NCI-H526 (cell line): ENCODE data around the gene TFF2.

Experiments used
- DNase-seq, 2 experiments: peaks; one replicate each; lab custom pipeline; 2025; lab: John Stamatoyannopoulos, UW

TFF2 gene

GRCh38 chr21:42305707-42306147 lies 45.1 kb downstream of the TFF2 start:
- DNase-seq, result no peak

GRCh38 chr21:42304556-42305454 lies 46.0 kb downstream of the TFF2 start:
- DNase-seq, result no peak

- no peak for DNase-seq
Observed at GRCh38 chr21:42303443-42303842, 47.4 kb downstream of the TFF2 start.

- DNase-seq, result no peak
Observed at GRCh38 chr21:42302794-42303193, 48.0 kb downstream of the TFF2 start.

- peak in 1 of 2 experiments; percentile 38 for DNase-seq
Observed at GRCh38 chr21:42302076-42302650, 48.6 kb downstream of the TFF2 start.

- no peak for DNase-seq
Observed at GRCh38 chr21:42301371-42302075, 49.3 kb downstream of the TFF2 start.

- no peak for DNase-seq
Observed at GRCh38 chr21:42300956-42301355, 49.8 kb downstream of the TFF2 start.

- DNase-seq, result no peak
Observed at GRCh38 chr21:42300045-42300583, 50.7 kb downstream of the TFF2 start.

GRCh38 chr21:42299324-42300044 lies 51.3 kb downstream of the TFF2 start:
- no peak for DNase-seq

- no peak for DNase-seq
Observed at GRCh38 chr21:42298657-42299056, 52.1 kb downstream of the TFF2 start.

- no peak for DNase-seq
Observed at GRCh38 chr21:42298237-42298636, 52.6 kb downstream of the TFF2 start.

GRCh38 chr21:42297377-42297776 lies 53.4 kb downstream of the TFF2 start:
- DNase-seq, result no peak

- no peak for DNase-seq
Observed at GRCh38 chr21:42296501-42296900, 54.3 kb downstream of the TFF2 start.
